Neuronal stem cell (in vitro differentiated cells): ENCODE data around the gene CKAP2L.

Source experiments
- DNase-seq: peaks from one replicate; pipeline ENCODE4 v3.0.0-alpha.2; 2013; ENCODE audit warnings: low spot score
- H2AFZ ChIP-seq: one replicate; pipeline ENCODE4 v1.6.1; 2013; ENCODE audit warnings: mild to moderate bottlenecking, low read length, inconsistent platforms
- H2AK5ac ChIP-seq: 2 replicates; pipeline ENCODE4 v1.6.1; 2013; ENCODE audit warnings: low read depth, mild to moderate bottlenecking, inconsistent platforms, low read length, moderate library complexity, mixed read lengths
- H2BK120ac ChIP-seq: 2 replicates; pipeline ENCODE4 v1.6.1; 2013; ENCODE audit warnings: low read depth, mild to moderate bottlenecking, inconsistent platforms, low read length, moderate library complexity, mixed read lengths
- H2BK12ac ChIP-seq: one replicate; pipeline ENCODE4 v1.6.1; 2013; ENCODE audit warnings: low read length, inconsistent platforms
- H2BK15ac ChIP-seq: 2 replicates; pipeline ENCODE4 v1.6.1; 2013; ENCODE audit warnings: mild to moderate bottlenecking, low read length, inconsistent platforms, mixed read lengths
- H2BK5ac ChIP-seq: one replicate; pipeline ENCODE4 v1.6.1; 2013; ENCODE audit warnings: inconsistent platforms, mild to moderate bottlenecking, low read length, moderate library complexity
- H3K14ac ChIP-seq: one replicate; pipeline ENCODE4 v1.6.1; 2013; ENCODE audit warnings: low read length, inconsistent platforms
- H3K18ac ChIP-seq: 2 replicates; pipeline ENCODE4 v1.6.1; 2013; ENCODE audit warnings: low read length, inconsistent platforms
- H3K23ac ChIP-seq: 2 replicates; pipeline ENCODE4 v1.6.1; 2013; ENCODE audit warnings: low read depth, mild to moderate bottlenecking, mixed read lengths, low read length, inconsistent platforms; ENCODE audit not compliant: poor library complexity
- H3K27ac ChIP-seq: replicated peaks from 3 replicates; pipeline ENCODE4 v1.5.1; 2013; ENCODE audit warnings: low read length, inconsistent platforms
- H3K27me3 ChIP-seq, 3 experiments: 2 replicates each; pipeline ENCODE4 v1.6.1; 2013; ENCODE audit warnings: low read length in 3 of 3, mild to moderate bottlenecking in 2 of 3, inconsistent platforms in 1 of 3, low read depth in 1 of 3, mixed read lengths in 1 of 3, moderate library complexity in 1 of 3; ENCODE audit not compliant: control insufficient read depth in 3 of 3, insufficient read depth in 3 of 3
- H3K36me3 ChIP-seq, 2 donors: replicated peaks in 1 of 2; 2 replicates each; pipeline ENCODE4 v1.6.1; 2013; ENCODE audit warnings: low read length in 2 of 2; ENCODE audit not compliant: control insufficient read depth in 2 of 2, insufficient read depth in 2 of 2
- H3K4ac ChIP-seq: 2 replicates; pipeline ENCODE4 v1.6.1; 2013; ENCODE audit warnings: inconsistent platforms, mild to moderate bottlenecking, low read length, moderate library complexity
- H3K4me1 ChIP-seq, 2 donors: 1 replicate in 1 of 2; 2 replicates in 1 of 2; pipeline ENCODE4 v1.6.1; 2013; ENCODE audit warnings: low read length in 2 of 2, low read depth in 1 of 2; ENCODE audit not compliant: control insufficient read depth in 2 of 2, insufficient read depth in 1 of 2
- H3K4me2 ChIP-seq: one replicate; pipeline ENCODE4 v1.6.1; 2013; ENCODE audit warnings: mild to moderate bottlenecking, low read length, inconsistent platforms; ENCODE audit not compliant: insufficient read depth, poor library complexity, severe bottlenecking
- H3K4me3 ChIP-seq, 2 donors: 2 replicates each; pipeline ENCODE4 v1.5.1; 2013; ENCODE audit warnings: low read length in 2 of 2, mild to moderate bottlenecking in 2 of 2, inconsistent platforms in 1 of 2, moderate library complexity in 1 of 2
- H3K79me1 ChIP-seq: one replicate; pipeline ENCODE4 v1.6.1; 2013; ENCODE audit warnings: low read depth, mild to moderate bottlenecking, inconsistent platforms, low read length, moderate library complexity
- H3K9ac ChIP-seq: one replicate; pipeline ENCODE4 v1.6.1; 2013; ENCODE audit warnings: mild to moderate bottlenecking, low read depth, low read length, inconsistent platforms; ENCODE audit not compliant: poor library complexity
- H3K9me3 ChIP-seq, 2 donors: replicated peaks in 1 of 2; 2 replicates each; pipeline versions ENCODE3 to v1.6.1; 2013; ENCODE audit warnings: low read length in 2 of 2, mild to moderate bottlenecking in 2 of 2, inconsistent platforms in 1 of 2, low read depth in 1 of 2, mixed read lengths in 1 of 2, moderate library complexity in 1 of 2; ENCODE audit not compliant: control insufficient read depth in 2 of 2, insufficient read depth in 1 of 2
- H4K8ac ChIP-seq: one replicate; pipeline ENCODE4 v1.6.1; 2013; ENCODE audit warnings: low read depth, mild to moderate bottlenecking, inconsistent platforms, low read length, moderate library complexity
- H4K91ac ChIP-seq: one replicate; pipeline ENCODE4 v1.6.1; 2013; ENCODE audit warnings: low read length, low read depth, mild to moderate bottlenecking, inconsistent platforms; ENCODE audit not compliant: poor library complexity
- WGBS, 2 donors: extraction: QIAGEN DNeasy Blood & Tissue Kit; methylation state at CpG; one replicate each; pipeline ENCODE4 v1.1.7; 2013; ENCODE audit warnings: missing lambda C conversion rate in 2 of 2, mixed read lengths in 1 of 2; ENCODE audit not compliant: insufficient read length in 2 of 2, insufficient replicate concordance in 1 of 2; ENCODE audit errors: extremely low coverage in 2 of 2; 5-methylcytosine and 5-hydroxymethylcytosine counted together

Gene CKAP2L

DNA sequence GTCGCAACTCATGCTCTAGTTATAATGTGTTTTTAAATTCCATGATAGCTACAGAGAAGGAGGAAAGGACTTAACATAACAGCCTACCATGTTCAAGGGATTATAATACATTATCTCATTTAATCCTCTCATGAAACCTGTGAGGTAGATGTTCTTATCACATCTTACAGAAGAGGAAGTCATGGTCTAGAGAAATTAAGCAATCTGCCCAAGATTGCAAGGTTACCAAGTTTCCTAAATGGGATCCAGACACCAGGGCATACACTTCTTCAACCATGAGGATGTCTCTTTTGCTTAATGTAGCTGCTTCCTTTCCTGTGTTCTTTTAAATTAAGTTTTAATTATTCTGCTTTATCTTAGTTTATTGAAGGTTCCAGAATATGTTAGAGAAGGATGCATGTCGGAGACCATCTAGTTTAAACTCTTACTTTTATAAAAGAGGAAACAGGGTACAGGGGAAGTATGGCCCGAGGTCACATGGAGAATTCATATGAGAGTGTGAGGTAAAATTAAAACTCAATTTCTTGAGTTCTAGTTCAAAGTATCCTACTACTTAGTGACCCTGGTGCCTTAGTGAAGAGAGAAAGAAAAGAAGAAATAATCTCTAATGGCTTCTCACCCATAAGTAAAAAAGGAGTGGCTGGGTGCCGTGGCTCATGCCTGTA lies 23.5 kb upstream of the CKAP2L start:
- Histone ChIP-seq H3K4me2 (no peak overlapping the region), H3K36me3 (no peaks in the 10 kb centered on the region), H2BK12ac (no peak overlapping the region), H3K4me1 (peaks cover 3 to 11% of the 10 kb centered on the region in 2 donors), H2BK15ac (no peak overlapping the region), H3K4me3 (no peak overlapping the region), H4K8ac (no peak overlapping the region), H3K9me3 (no peaks in the 10 kb centered on the region), H2AFZ (no peak overlapping the region), H2AK5ac (no peak overlapping the region), H4K91ac (no peak overlapping the region), H3K18ac (no peak overlapping the region), H3K79me1 (no peaks in the 10 kb centered on the region), H2BK120ac (no peak overlapping the region), H2BK5ac (no peak overlapping the region), H3K23ac (no peak overlapping the region), H3K14ac (no peak overlapping the region), H3K9ac (no peak overlapping the region), H3K27me3 (no peaks in the 10 kb centered on the region), H3K4ac (no peak overlapping the region), H3K27ac (no peak overlapping the region)
- no CpG with 5 or more reads among the region's 4 CpGs for WGBS, 2 donors
- no peak for DNase-seq

GRCh38 chr2:112787294-112787693 lies 22.9 kb upstream of the CKAP2L start:
- H2BK5ac ChIP-seq, result no peak overlapping the region
- H3K9ac ChIP-seq, result no peak overlapping the region
- no peaks in the 10 kb centered on the region for H3K79me1 ChIP-seq
- H3K4me3 ChIP-seq, result no peak overlapping the region
- H3K14ac ChIP-seq, result no peak overlapping the region
- no peak overlapping the region for H3K4me2 ChIP-seq
- H2AK5ac ChIP-seq, result no peak overlapping the region
- no peaks in the 10 kb centered on the region for H3K27me3 ChIP-seq
- H4K8ac ChIP-seq, result no peak overlapping the region
- peaks cover 3 to 11% of the 10 kb centered on the region in 2 donors for H3K4me1 ChIP-seq
- no CpG with 5 or more reads among the region's 3 CpGs for WGBS, 2 donors
- H2BK12ac ChIP-seq, result no peak overlapping the region
- H3K18ac ChIP-seq, result no peak overlapping the region
- no peak overlapping the region for H3K23ac ChIP-seq
- H4K91ac ChIP-seq, result no peak overlapping the region
- H2AFZ ChIP-seq, result no peak overlapping the region
- DNase-seq, result no peak
- H2BK120ac ChIP-seq, result no peak overlapping the region
- no peak overlapping the region for H3K4ac ChIP-seq
- H2BK15ac ChIP-seq, result no peak overlapping the region
- no peaks in the 10 kb centered on the region for H3K36me3 ChIP-seq
- H3K27ac ChIP-seq, result no peak overlapping the region
- no peaks in the 10 kb centered on the region for H3K9me3 ChIP-seq

DNA sequence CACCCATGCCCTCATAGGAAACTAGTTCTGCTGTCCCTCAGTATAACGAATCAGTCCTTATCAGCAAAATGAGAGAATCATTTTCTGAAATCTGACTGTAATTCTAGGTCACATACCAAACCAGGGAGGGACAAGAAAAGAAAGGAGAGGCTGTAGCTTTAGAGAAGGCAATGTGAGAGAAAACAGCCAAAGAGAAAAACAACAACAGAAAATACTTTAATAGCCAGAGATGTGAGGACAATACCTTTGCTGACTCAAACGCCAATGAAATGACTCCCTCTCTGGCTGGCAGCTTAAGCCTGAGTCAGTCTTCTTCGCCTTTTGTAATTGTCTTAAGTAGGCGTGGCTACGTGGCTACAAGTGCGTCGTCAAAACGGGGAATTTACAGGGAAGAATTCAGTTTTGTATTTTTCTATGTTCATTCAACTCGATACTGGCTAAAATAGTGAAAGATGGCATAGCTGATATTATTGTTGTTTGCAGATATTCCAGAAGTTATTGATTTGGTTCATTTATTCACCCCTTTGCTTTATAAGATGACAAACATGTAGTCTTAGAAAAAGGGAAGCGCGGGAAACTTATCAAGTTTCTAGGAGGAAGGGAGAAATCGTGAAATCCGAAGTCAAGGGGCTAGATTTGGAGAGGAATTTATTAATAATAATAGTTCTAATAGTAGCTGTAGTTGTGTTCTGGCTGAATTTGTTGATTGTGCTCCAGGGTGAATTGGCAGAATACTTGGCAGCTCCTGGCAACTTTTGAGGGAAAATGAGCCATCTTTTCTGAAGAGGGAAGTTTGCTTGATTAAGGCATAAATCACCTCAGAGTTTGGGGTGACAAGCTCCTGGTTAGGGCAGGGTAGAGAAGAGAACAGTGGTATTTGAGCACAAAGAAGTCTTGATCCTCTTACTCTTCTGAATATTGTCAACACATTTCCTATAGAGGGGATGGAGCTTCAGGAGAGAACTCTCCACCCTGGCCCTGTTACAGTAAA lies 20.1 kb upstream of the CKAP2L start, which contains the start of gene IL1A:
Gene IL1A, minus strand, starts transcription at position 295 of the 991 bp plus-strand sequence. CDS start 723 bp downstream, outside the sequence.
- H3K9ac ChIP-seq, result no peak within 1 kb of the TSS
- H2AFZ ChIP-seq, result peak within 1 kb of the TSS; percentile 64
- no peak within 1 kb of the TSS for H3K27ac ChIP-seq
- no peaks in the 10 kb centered on the region for H3K79me1 ChIP-seq
- H3K4me1 ChIP-seq, result peaks cover 3 to 11% of the 10 kb centered on the region in 2 donors
- H3K36me3 ChIP-seq, result no peaks in the 10 kb centered on the region
- H2AK5ac ChIP-seq, result no peak within 1 kb of the TSS
- peak; percentile 56 for DNase-seq
- no peaks in the 10 kb centered on the region for H3K27me3 ChIP-seq
- H3K4me3 ChIP-seq, result no peak within 1 kb of the TSS
- no peak within 1 kb of the TSS for H2BK120ac ChIP-seq
- no peak within 1 kb of the TSS for H3K4ac ChIP-seq
- no peak within 1 kb of the TSS for H4K8ac ChIP-seq
- peak within 1 kb of the TSS; percentile 69 for H3K18ac ChIP-seq
- no CpG with 5 or more reads among the region's 13 CpGs for WGBS, 2 donors
- H3K23ac ChIP-seq, result no peak within 1 kb of the TSS
- no peak within 1 kb of the TSS for H3K4me2 ChIP-seq
- H2BK12ac ChIP-seq, result no peak within 1 kb of the TSS
- no peak within 1 kb of the TSS for H4K91ac ChIP-seq
- H2BK5ac ChIP-seq, result no peak within 1 kb of the TSS
- no peak within 1 kb of the TSS for H3K14ac ChIP-seq
- no peaks in the 10 kb centered on the region for H3K9me3 ChIP-seq
- no peak within 1 kb of the TSS for H2BK15ac ChIP-seq

DNA sequence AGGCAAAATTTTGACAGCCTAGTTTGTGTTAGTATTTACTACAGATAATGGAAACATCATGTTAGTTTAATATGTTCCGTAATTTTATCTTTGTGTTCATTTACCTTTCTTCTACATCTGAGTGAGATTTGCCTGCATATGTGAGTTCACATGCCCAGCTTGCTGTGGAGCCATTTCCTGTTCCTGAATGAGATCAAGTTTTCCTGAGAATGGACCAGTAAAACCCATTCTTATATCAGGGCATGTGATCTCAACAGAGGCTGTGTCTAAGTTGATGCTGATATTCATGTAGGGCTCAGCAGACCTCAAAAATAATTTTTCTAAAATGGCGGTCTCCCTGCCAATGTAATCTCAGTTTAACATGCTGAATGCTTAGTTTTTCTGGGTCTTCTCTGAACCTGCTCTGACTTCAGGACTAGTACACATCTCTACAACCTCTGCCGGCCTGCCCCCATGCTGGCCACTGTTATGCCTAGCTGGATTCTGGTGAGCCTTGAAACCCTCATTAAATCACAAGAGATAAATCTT lies 18.8 kb upstream of the CKAP2L start:
- DNase-seq, result no peak
- no peak overlapping the region for H2BK5ac ChIP-seq
- H4K8ac ChIP-seq, result no peak overlapping the region
- H3K18ac ChIP-seq, result peak overlapping the region; percentile 69
- no peak overlapping the region for H3K9ac ChIP-seq
- H2AK5ac ChIP-seq, result no peak overlapping the region
- H3K23ac ChIP-seq, result no peak overlapping the region
- H3K4me2 ChIP-seq, result no peak overlapping the region
- no peak overlapping the region for H3K4ac ChIP-seq
- H3K4me1 ChIP-seq, result peaks cover 3 to 11% of the 10 kb centered on the region in 2 donors
- WGBS, 2 donors, result no CpG with 5 or more reads among the region's 3 CpGs
- no peaks in the 10 kb centered on the region for H3K27me3 ChIP-seq
- no peak overlapping the region for H4K91ac ChIP-seq
- H3K36me3 ChIP-seq, result no peaks in the 10 kb centered on the region
- no peak overlapping the region for H3K4me3 ChIP-seq
- no peak overlapping the region for H2BK15ac ChIP-seq
- H2AFZ ChIP-seq, result peak overlapping the region; percentile 8
- H2BK120ac ChIP-seq, result no peak overlapping the region
- no peak overlapping the region for H3K14ac ChIP-seq
- no peak overlapping the region for H2BK12ac ChIP-seq
- no peak overlapping the region for H3K27ac ChIP-seq
- H3K79me1 ChIP-seq, result no peaks in the 10 kb centered on the region
- H3K9me3 ChIP-seq, result no peaks in the 10 kb centered on the region
